GM06990 (cell line): Measurements from ENCODE around the gene NTM.
"Not testable (repeated sequence)": the region's sequence is repeated elsewhere in the genome, so short reads cannot be mapped to it uniquely, and the experiment has no call there.

Experiments
- DNase-seq: peaks from one replicate; pipeline ENCODE4 v3.0.0-alpha.2; 2011; ENCODE audit not compliant: insufficient read length; ENCODE audit errors: extremely low read depth
- H3K27me3 ChIP-seq: replicated peaks from 2 replicates; pipeline ENCODE4 v1.6.0; 2011; ENCODE audit warnings: low read length; ENCODE audit not compliant: control insufficient read depth, insufficient read depth
- H3K36me3 ChIP-seq: 2 replicates; pipeline ENCODE4 v1.5.1; 2011; ENCODE audit warnings: low read length; ENCODE audit not compliant: control insufficient read depth, insufficient read depth
- H3K4me3 ChIP-seq: replicated peaks from 2 replicates; pipeline ENCODE4 v1.5.1; 2011; ENCODE audit warnings: low read depth, mild to moderate bottlenecking, control low read depth, low read length
- TF ChIP-seq, protein P1 (sequence below): IDR thresholded peaks from 2 replicates; pipeline ENCODE4 v1.5.1; 2011; ENCODE audit warnings: low read length, control low read depth, mild to moderate bottlenecking, inconsistent platforms; ENCODE audit not compliant: insufficient read depth, poor library complexity, severe bottlenecking

The NTM gene

DNA sequence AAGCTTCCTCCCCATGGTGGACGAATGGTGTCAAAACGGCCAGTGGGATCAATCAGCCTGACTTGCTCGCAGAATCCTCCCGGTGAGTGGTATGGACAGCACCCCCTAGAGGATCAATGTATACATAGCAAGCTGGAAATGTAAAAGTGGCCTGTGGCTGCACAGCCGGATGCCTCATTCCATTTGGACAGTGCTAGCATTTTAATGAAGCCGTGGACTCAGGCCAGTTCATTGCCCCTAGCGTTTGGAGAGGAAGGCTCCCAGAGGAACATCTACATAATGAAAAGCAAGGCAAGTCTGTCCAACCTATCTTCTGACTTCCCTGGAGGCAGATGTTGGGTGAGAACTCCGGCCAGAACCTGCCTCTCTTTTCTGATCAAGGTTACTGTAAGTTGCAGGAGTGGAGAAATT lies 942.3 kb downstream of the NTM start:
- Histone ChIP-seq H3K36me3 (no peaks in the 10 kb centered on the region), H3K27me3 (no peaks in the 10 kb centered on the region), H3K4me3 (no peak overlapping the region)
- DNase-seq, result no peak
- TF ChIP-seq, protein P1, sequence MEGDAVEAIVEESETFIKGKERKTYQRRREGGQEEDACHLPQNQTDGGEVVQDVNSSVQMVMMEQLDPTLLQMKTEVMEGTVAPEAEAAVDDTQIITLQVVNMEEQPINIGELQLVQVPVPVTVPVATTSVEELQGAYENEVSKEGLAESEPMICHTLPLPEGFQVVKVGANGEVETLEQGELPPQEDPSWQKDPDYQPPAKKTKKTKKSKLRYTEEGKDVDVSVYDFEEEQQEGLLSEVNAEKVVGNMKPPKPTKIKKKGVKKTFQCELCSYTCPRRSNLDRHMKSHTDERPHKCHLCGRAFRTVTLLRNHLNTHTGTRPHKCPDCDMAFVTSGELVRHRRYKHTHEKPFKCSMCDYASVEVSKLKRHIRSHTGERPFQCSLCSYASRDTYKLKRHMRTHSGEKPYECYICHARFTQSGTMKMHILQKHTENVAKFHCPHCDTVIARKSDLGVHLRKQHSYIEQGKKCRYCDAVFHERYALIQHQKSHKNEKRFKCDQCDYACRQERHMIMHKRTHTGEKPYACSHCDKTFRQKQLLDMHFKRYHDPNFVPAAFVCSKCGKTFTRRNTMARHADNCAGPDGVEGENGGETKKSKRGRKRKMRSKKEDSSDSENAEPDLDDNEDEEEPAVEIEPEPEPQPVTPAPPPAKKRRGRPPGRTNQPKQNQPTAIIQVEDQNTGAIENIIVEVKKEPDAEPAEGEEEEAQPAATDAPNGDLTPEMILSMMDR, result peak; percentile 79

DNA sequence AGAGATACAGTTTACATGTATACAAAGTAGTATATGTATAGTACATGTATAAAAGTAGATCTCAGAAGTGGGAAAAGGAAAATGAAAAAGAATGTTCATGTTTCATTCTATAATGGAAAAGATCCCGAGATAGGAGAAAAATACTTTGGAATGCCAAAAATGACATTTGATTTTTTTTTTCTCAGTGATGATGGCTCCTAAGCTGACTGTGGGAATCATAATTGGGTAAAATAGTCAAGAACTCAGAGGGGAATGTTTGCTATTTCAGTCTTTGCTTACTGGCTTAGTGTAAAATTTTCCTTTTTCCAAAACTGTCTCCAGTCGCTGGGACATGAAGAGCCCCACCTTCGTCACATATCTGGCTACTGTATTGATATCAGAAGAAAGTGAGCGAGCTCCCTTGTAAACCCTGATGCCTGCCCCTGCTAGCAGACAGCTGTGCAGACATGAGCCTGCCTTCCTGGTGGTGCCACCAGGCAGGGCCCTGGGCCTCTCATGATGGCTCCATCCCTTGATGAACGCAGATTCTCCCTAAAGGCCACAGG lies 944.6 kb downstream of the NTM start:
- H3K27me3 ChIP-seq, result no peaks in the 10 kb centered on the region
- TF ChIP-seq, protein P1, result no peak
- H3K36me3 ChIP-seq, result no peaks in the 10 kb centered on the region
- H3K4me3 ChIP-seq, result no peak overlapping the region
- DNase-seq, result no peak

DNA sequence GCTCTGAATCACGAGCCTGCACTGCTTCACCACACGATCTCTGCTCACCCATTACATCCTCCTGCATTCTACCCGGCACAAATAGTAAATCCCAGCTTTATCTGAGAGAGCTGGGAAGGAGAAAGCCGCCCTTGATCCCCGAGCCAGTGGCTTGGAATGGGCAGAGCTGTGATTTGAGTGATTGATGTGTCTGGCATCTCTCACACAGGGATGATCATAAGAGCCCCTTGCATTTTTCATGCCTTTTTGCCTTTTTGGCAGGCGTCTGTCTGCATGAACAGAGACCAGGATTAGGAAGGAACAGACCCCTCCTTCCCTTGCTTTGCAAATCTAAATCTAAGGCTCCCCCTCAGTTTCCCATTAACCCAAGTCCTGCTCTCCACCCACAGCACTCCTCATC lies 945.3 kb downstream of the NTM start:
- TF ChIP-seq, protein P1, result no peak
- no peak for DNase-seq
- Histone ChIP-seq H3K27me3 (no peaks in the 10 kb centered on the region), H3K36me3 (no peaks in the 10 kb centered on the region), H3K4me3 (no peak overlapping the region)

DNA sequence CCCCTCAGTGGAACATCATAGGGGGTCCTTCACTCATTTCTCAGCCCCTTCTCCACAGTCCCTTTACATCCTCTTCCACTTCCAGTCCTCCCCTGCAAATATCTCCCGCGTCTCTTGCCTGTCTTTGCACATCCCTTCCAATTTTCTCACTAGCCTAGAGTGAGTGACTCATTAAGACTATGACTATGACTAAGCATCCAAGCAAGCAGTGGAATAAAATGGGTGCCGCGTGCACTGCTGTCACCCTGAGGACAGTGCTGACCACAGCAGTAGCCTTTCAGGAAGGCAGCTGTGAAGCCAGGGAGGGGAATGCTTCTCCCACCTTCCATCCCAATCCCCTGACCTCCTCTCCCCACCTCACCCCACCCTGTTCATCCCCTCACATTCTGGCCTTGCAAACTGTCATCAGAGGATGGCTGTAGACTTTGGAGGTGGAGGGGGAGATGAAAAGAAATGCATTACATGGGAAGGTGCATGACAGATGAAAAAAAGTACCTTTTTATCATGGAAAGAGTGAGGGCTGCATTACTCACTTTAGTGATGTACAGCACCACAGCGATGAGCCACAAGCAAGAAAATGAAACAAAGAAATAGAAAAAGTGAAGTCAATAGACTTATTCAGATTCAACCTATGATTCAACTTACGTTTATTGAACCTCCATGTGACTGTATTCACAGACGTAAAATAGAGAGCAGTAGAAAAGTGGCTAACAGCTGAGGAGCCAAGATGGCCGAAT lies 948.2 kb downstream of the NTM start:
- Histone ChIP-seq H3K36me3 (no peaks in the 10 kb centered on the region), H3K27me3 (no peaks in the 10 kb centered on the region), H3K4me3 (no peak overlapping the region)
- TF ChIP-seq, protein P1, result no peak
- DNase-seq, result no peak

DNA sequence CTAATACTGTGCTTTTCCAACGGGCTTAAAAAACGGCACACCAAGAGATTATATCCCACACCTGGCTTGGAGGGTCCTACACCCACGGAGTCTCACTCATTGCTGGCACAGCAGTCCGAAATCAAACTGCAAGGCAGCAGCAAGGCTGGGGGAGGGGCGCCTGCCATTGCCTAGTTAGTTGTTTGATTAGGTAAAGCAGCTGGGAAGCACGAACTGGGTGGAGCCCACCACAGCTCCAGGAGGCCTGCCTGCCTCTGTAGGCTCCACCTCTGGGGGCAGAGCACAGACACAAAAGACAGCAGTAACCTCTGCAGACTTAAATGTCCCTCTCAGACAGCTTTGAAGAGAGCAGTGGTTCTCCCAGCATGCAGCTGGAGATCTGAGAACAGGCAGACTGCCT lies 949.0 kb downstream of the NTM start:
- not testable (repeated sequence) for H3K4me3 ChIP-seq, DNase-seq, H3K27me3 ChIP-seq, H3K36me3 ChIP-seq

DNA sequence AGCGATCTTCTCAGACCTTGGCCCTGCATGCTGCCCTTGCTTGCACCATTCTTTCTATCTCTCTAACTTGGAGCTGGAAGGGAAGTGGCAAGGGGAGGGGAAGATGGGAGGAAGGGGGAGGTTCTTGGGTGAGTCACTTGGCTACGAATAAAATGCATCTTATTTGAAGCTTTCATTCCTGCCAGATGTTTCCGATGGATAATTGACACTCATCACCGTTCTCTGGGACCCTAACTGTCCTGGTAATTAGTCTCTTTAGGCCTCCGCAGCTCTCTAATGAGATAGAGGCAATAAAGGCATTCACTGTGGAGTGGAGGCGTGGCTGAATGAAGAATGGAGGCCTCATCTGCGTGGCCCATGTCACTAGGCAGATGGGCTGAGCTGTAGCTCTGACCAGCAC lies 960.1 kb downstream of the NTM start:
- no peak overlapping the region for H3K4me3 ChIP-seq
- no peak for DNase-seq
- H3K36me3 ChIP-seq, result no peaks in the 10 kb centered on the region
- TF ChIP-seq, protein P1, result no peak
- peaks cover 5% of the 10 kb centered on the region; the same call in 1 of the 2 replicates for H3K27me3 ChIP-seq
